ENCODE results near the gene PCYT2. TPM values are rescaled to one million over a fixed set of nuclear protein-coding genes. Genes with fewer than 3 reads are reported as not detected.
"Not testable (repeated sequence)": the region's sequence is repeated elsewhere in the genome, so short reads cannot be mapped to it uniquely, and the experiment has no call there.

Gene PCYT2
- total and polyA plus RNA-seq, 4 donors = 31.4 to 67.4 (median 49.6) TPM

DNA sequence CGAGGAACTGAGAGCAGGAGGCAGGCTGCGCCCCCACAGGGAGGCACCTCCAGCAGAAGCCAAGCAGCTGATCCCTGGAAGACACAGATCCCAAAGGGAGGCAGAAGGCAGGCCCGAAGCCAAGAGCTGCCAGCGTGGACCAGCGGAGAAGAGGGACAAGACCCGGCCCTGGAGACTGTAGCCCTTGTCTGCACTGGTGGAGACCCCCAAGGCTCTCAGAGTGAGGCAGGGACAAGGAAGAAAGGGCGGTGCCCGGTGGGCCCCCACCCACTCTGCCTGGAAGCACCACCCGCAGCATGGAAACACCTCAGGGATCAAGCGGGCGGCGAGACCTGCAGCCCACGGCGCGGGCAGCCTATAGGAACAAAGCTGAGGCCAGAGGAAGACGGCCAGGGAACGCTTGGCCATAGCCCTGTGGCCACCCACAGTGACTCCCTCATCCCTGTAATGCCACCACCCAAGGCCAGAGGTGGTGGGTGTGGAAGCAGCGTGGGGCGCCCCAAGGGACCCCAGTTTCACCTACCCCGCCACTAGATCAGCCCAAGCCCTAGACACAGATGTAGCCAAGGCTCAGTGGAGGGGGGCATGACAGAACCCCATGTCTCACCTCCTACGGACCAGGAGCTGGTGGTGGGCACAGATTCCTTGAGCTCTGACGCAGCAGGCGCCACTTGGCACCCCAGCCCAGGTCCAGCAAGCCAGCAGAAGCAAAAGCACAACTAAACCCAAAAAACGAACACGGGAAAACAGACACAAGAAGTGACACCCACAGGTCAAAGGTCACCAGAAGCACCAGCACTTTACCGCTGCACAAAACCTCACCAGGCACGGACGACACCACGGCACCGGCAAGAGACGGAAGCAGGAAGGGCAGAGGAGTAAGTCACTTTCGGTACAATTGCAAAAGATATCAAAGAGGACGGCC lies 9.7 kb upstream of the PCYT2 start:
- Histone ChIP-seq H3K9me3 (ENCODE audit: control insufficient read depth, insufficient read depth, low read length) (no peaks in the 10 kb centered on the region), H3K27me3 (ENCODE audit: control insufficient read depth, insufficient read depth, low read length) (no peaks in the 10 kb centered on the region), H3K36me3 (ENCODE audit: control insufficient read depth, insufficient read depth, low read length) (peaks cover 52% of the 10 kb centered on the region), H3K27ac (ENCODE audit: low read depth, low read length) (no peak overlapping the region), H3K4me1 (ENCODE audit: control insufficient read depth, insufficient read depth, low read length) (peaks cover 42% of the 10 kb centered on the region), H3K4me3 (ENCODE audit: low read depth, low read length) (no peak overlapping the region)
- DNase-seq (ENCODE audit: low read depth in 4 of 6, low spot score in 6 of 6) = no peak
- WGBS (ENCODE audit: insufficient coverage) = 90% methylated on average over 20 of the region's 33 CpGs

DNA sequence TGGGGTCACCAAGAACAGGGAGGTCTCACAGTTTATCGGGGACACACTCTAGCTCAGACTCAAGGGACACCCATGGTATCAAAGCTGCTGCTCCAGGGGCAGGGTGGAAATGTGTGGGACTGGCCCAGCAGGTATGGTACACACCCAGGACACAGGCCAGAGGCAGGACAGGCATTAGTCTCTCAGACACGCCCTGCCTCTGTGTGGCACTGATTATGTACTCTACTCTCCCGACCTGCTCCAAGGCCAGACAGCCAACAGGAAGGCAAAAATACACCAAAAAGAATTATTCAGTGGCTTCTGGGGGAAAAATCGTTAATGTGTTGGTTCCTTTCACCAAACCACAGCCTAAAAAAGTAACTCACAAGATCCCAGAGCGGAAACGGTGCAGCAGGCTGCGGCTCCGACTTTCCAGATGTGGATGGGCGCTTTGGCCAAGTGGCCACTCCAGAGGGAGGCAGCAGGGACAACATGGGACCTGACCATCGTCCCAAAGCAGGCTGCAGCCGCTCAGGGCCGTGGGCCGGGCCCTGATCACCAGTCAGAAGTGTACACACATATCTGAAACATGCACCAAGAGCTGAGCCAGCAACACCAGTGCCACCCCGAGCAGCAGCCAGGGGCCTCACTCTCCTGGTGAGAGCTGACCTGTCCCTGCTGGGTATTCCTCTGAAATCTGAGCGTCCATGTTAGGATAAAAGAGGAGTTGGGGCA lies 7.8 kb upstream of the PCYT2 start:
- Histone ChIP-seq H3K27ac (ENCODE audit: low read depth, low read length) (no peak overlapping the region), H3K27me3 (ENCODE audit: control insufficient read depth, insufficient read depth, low read length) (no peaks in the 10 kb centered on the region), H3K36me3 (ENCODE audit: control insufficient read depth, insufficient read depth, low read length) (peaks cover 67% of the 10 kb centered on the region), H3K9me3 (ENCODE audit: control insufficient read depth, insufficient read depth, low read length) (no peaks in the 10 kb centered on the region), H3K4me1 (ENCODE audit: control insufficient read depth, insufficient read depth, low read length) (peaks cover 25% of the 10 kb centered on the region), H3K4me3 (ENCODE audit: low read depth, low read length) (no peak overlapping the region)
- no peak for DNase-seq (ENCODE audit: low read depth in 4 of 6, low spot score in 6 of 6)
- WGBS (ENCODE audit: insufficient coverage) = 97% methylated on average over 12 of the region's 15 CpGs

DNA sequence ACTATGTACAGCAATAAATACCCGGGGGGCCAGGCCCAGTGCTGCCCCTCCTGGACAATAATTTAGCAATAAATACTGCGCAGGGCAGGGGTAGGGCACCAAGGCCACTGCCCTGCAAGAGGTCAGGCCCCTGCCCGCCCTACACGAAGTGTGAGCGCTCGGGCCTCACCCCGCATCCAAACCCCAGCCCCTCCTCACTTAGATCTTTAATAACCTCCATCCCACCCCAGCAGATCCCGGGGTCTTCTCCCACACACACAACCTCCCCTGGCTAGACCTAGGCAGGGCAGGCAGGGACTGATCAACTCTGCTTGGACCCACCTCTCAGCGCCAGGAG lies 7.1 kb upstream of the PCYT2 start:
- peaks cover 69% of the 10 kb centered on the region for H3K36me3 ChIP-seq (ENCODE audit: control insufficient read depth, insufficient read depth, low read length)
- WGBS (ENCODE audit: insufficient coverage) = 29% methylated on average over 9 of the region's 9 CpGs

GRCh38 chr17:81917565-81918332 lies 6.5 kb upstream of the PCYT2 start, which contains the start of gene SIRT7:
SIRT7 (minus strand) TSS chr17:81918176; CDS start chr17:81918131, 45 bp downstream.
- Histone ChIP-seq H3K27ac (ENCODE audit: low read depth, low read length) (no peak within 1 kb of the TSS), H3K36me3 (ENCODE audit: control insufficient read depth, insufficient read depth, low read length) (peaks cover 68% of the 10 kb centered on the region), H3K27me3 (ENCODE audit: control insufficient read depth, insufficient read depth, low read length) (no peaks in the 10 kb centered on the region), H3K4me3 (ENCODE audit: low read depth, low read length) (peak within 1 kb of the TSS; percentile 39), H3K9me3 (ENCODE audit: control insufficient read depth, insufficient read depth, low read length) (no peaks in the 10 kb centered on the region), H3K4me1 (ENCODE audit: control insufficient read depth, insufficient read depth, low read length) (peaks cover 16% of the 10 kb centered on the region)
- WGBS (ENCODE audit: insufficient coverage) = under 1% methylated on average over 91 of the region's 94 CpGs
- peak in 5 of 6 donors; percentile 65 to 95 (median 77) for DNase-seq (ENCODE audit: low read depth in 4 of 6, low spot score in 6 of 6)

More for the DNA sequence above, 7.1 kb upstream of the PCYT2 start:
- peaks cover 18% of the 10 kb centered on the region for H3K4me1 ChIP-seq (ENCODE audit: control insufficient read depth, insufficient read depth, low read length)
- not testable (repeated sequence) for DNase-seq (ENCODE audit: low read depth in 4 of 6, low spot score in 6 of 6); H3K27ac ChIP-seq (ENCODE audit: low read depth, low read length); H3K9me3 ChIP-seq (ENCODE audit: control insufficient read depth, insufficient read depth, low read length); H3K27me3 ChIP-seq (ENCODE audit: control insufficient read depth, insufficient read depth, low read length)
- peak overlapping the region; percentile 31 for H3K4me3 ChIP-seq (ENCODE audit: low read depth, low read length)

- WGBS (ENCODE audit: insufficient coverage) = 86% methylated on average over 16 of the region's 21 CpGs
- Histone ChIP-seq H3K4me1 (ENCODE audit: control insufficient read depth, insufficient read depth, low read length) (peaks cover 23% of the 10 kb centered on the region), H3K27ac (ENCODE audit: low read depth, low read length) (no peak overlapping the region), H3K9me3 (ENCODE audit: control insufficient read depth, insufficient read depth, low read length) (no peaks in the 10 kb centered on the region), H3K36me3 (ENCODE audit: control insufficient read depth, insufficient read depth, low read length) (peaks cover 69% of the 10 kb centered on the region), H3K27me3 (ENCODE audit: control insufficient read depth, insufficient read depth, low read length) (no peaks in the 10 kb centered on the region), H3K4me3 (ENCODE audit: low read depth, low read length) (no peak overlapping the region)
- no peak for DNase-seq (ENCODE audit: low read depth in 4 of 6, low spot score in 6 of 6)
These were observed 5.2 kb upstream of the PCYT2 start for GRCh38 chr17:81916234-81917001.

DNA sequence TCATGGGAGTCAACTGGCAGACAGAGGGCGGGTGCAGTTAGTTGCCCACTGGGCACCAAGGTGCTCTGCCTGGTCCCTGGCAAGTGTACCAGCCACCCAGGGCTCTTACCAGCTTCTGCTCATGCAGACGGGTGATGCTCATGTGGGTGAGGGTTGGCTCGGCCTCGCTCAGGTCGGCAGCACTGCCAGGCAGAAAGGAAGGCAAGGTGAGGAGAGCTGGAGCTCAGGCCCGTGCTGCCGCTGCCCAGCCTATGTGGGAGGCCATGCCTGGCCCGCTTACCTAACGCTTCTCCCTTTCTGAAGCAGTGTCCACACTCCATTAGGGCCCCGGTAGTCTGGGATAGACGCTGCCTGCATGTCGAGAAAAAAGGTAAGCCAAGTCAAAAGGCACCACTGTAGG lies 4.1 kb upstream of the PCYT2 start:
- Histone ChIP-seq H3K36me3 (ENCODE audit: control insufficient read depth, insufficient read depth, low read length) (peaks cover 58% of the 10 kb centered on the region), H3K4me3 (ENCODE audit: low read depth, low read length) (no peak overlapping the region)
- WGBS (ENCODE audit: insufficient coverage) = 89% methylated on average over 12 of the region's 12 CpGs

GRCh38 chr17:81914103-81914850 lies 3.1 kb upstream of the PCYT2 start:
- Histone ChIP-seq H3K36me3 (ENCODE audit: control insufficient read depth, insufficient read depth, low read length) (peaks cover 50% of the 10 kb centered on the region), H3K27ac (ENCODE audit: low read depth, low read length) (no peak overlapping the region), H3K9me3 (ENCODE audit: control insufficient read depth, insufficient read depth, low read length) (no peaks in the 10 kb centered on the region), H3K27me3 (ENCODE audit: control insufficient read depth, insufficient read depth, low read length) (no peaks in the 10 kb centered on the region), H3K4me3 (ENCODE audit: low read depth, low read length) (no peak overlapping the region), H3K4me1 (ENCODE audit: control insufficient read depth, insufficient read depth, low read length) (peaks cover 39% of the 10 kb centered on the region)
- DNase-seq (ENCODE audit: low read depth in 4 of 6, low spot score in 6 of 6) = no peak
- WGBS (ENCODE audit: insufficient coverage) = 95% methylated on average over 32 of the region's 36 CpGs

More for the DNA sequence above, 4.1 kb upstream of the PCYT2 start:
- H3K9me3 ChIP-seq (ENCODE audit: control insufficient read depth, insufficient read depth, low read length) = no peaks in the 10 kb centered on the region
- H3K4me1 ChIP-seq (ENCODE audit: control insufficient read depth, insufficient read depth, low read length) = peaks cover 29% of the 10 kb centered on the region
- DNase-seq (ENCODE audit: low read depth in 4 of 6, low spot score in 6 of 6) = no peak
- H3K27me3 ChIP-seq (ENCODE audit: control insufficient read depth, insufficient read depth, low read length) = no peaks in the 10 kb centered on the region
- H3K27ac ChIP-seq (ENCODE audit: low read depth, low read length) = no peak overlapping the region

- H3K9me3 ChIP-seq (ENCODE audit: control insufficient read depth, insufficient read depth, low read length) = no peaks in the 10 kb centered on the region
- H3K36me3 ChIP-seq (ENCODE audit: control insufficient read depth, insufficient read depth, low read length) = peaks cover 53% of the 10 kb centered on the region
- H3K27me3 ChIP-seq (ENCODE audit: control insufficient read depth, insufficient read depth, low read length) = no peaks in the 10 kb centered on the region
- no peak overlapping the region for H3K27ac ChIP-seq (ENCODE audit: low read depth, low read length)
- H3K4me3 ChIP-seq (ENCODE audit: low read depth, low read length) = no peak overlapping the region
- H3K4me1 ChIP-seq (ENCODE audit: control insufficient read depth, insufficient read depth, low read length) = peaks cover 38% of the 10 kb centered on the region
- no peak for DNase-seq (ENCODE audit: low read depth in 4 of 6, low spot score in 6 of 6)
- 96% methylated on average over 31 of the region's 31 CpGs for WGBS (ENCODE audit: insufficient coverage)
These were observed 2.3 kb upstream of the PCYT2 start for GRCh38 chr17:81913394-81914102.

Measured in spinal cord (tissue), 10 donors.